ENCODE measurements around the gene CARD10.

GRCh38 chr22:37457093-37457893 lies 61.9 kb downstream of the CARD10 start:
- TF ChIP-seq CTCF (IDR thresholded peaks at IDR 0.05) (peak in 3 of 4 experiments; percentile 52 to 79 (median 76)), POLR2A (IDR thresholded peaks at IDR 0.05) (no peak), POLR2AphosphoS5 (IDR thresholded peaks at IDR 0.05) (no peak)
